ENCODE measurements around the gene SHPK.
"Not testable (repeated sequence)": the region's sequence is repeated elsewhere in the genome, so short reads cannot be mapped to it uniquely, and the experiment has no call there.

Gene SHPK

GRCh38 chr17:3589784-3590183 is 46.3 kb downstream of the SHPK start:
- DNase-seq (ENCODE audit: low spot score), result no peak

DNA sequence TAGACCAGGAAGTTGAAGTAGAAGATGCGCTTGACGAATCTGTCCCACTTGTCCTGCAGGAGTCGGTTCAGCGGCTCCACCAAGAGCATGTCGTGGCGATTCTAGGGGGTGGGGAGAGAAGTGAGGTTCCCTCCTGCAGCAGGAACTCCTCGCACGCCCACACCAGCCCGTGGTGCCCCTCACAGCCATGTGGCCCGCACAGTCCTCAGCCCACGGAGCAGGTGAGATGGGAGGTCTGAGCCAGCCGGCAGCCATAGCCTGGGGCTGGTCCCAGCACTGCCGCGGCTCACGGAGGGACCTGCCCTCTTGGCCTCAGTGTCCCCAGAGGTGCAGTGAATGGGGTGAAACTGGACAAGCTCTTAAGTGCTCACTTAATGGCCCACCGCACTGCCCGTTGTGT is 50.2 kb downstream of the SHPK start:
- DNase-seq (ENCODE audit: low spot score), result no peak

DNA sequence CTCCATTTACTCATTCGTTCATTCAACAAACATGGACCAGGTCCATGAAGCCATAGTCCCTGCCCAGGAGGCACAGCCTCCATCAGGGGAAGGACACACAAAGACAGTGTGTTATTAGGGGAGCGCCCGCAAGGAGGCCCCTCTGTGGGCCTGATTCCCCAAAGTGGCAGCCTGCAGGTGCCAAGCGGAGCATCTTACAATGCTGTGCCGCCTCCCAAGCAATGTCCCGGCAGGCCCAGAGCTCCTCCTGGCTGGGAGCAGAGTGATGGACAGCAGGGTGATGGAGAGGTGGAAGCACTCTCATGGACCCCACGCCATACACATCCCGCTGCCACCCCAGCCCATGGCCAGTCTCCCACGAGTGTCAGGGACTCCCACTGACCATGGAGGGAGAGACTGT is 52.6 kb downstream of the SHPK start:
- DNase-seq (ENCODE audit: low spot score), result no peak

- DNase-seq (ENCODE audit: low spot score), result no peak
These were observed 53.1 kb downstream of the SHPK start for GRCh38 chr17:3582915-3583314.

DNA sequence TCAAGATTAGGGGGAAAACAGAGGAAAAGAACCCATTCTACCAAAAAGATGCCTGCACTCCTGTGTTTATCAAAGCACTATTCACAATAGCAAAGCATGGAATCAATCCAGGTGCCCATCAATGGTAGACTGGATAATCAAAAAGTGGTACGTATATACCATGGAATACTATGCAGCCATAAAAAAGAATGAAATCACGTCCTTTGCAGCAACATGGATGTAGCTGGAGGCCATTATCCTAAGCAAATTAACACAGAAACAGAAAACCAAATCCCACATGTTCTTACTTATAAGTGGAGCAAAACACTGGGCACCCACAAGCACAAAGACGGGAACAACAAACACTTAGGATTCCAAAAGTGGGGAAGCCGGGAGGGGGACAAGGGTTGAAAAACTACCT is 57.4 kb downstream of the SHPK start:
- DNase-seq (ENCODE audit: low spot score), result not testable (repeated sequence)

GRCh38 chr17:3576970-3577369 is 59.1 kb downstream of the SHPK start:
- DNase-seq (ENCODE audit: low spot score), result no peak

DNA sequence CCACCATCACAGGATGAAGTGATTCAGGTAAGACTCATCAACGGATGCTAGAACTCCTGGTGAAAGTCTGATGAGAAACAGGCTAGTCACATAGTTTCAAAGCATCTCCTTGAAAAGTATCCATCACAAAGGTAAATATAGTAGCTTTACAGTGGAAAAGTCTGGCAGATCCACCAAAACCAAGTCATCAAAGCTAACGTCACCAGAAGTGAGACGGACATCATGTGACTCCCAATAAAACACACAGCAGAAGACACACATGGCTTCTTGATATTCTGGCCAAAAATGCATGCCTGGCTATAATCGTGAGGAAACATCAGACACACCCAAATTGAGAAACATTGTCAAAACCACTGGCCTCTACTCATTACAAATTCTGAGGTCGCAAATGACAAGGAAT is 60.5 kb downstream of the SHPK start:
- DNase-seq (ENCODE audit: low spot score), result no peak

DNA sequence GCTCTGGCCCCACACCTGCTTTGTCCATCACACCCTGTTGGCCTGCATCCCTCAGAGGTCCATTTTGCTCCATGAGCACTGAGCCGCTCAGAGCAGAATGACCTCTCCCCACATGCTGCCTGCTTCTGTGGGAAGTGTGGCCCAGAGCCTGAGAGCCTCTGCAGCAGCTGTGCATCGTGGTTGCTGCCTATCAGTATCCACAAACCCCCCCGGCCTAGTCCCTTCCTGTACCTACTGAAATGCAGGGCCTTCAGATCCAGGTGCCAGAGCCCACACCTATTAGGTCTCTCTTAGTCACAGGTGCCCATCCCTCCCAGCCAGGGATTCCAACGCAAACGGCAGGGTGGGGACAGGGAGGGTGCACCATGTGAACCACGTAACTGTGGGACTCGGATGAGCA is 61.8 kb downstream of the SHPK start:
- no peak for DNase-seq (ENCODE audit: low spot score)

GRCh38 chr17:3573246-3574100 is 62.6 kb downstream of the SHPK start:
- DNase-seq (ENCODE audit: low spot score), result no peak

GRCh38 chr17:3572231-3572630 is 63.8 kb downstream of the SHPK start:
- no peak for DNase-seq (ENCODE audit: low spot score)

DNA sequence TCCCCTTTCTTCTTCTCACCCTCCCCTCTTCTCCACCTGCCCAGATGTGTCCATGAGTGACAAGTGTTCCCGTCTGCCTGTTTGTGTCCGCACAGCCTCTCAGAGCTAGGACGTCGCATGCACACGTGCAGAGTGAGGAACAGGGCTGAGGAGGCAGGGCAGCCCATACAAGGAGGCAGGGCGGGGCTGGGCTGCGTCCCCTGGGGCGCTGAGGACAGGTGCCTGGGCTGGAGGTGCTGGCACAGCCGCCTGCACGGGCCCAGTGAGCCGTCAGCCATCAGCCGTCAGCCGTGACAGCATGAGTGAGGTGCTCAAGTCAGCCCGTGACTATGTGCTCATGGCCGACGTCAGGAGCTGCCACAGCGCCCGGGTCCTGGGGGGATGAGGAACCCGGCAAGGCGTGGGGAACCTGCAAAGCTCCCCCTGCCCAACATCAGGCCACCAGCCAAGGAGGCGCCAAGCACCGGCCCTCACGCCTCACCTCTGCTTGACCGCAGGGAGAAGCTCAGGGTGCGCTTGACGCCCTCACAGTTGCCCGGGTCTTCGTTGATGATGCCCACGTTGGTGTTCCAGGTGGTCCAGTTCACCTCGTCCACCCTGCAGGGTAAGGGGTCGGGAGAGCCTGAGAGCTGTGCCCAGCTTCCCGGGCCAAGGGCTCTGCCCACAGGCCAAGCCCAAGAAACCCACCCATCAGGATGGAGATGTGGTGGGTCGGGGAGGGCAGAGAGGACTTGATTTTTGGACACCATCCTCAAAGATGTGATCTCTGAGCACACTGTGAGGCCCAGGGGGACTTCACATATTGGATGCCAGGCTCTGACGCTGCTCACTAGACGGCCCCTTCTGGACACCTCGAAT is 64.8 kb downstream of the SHPK start:
- no peak for DNase-seq (ENCODE audit: low spot score)

DNA sequence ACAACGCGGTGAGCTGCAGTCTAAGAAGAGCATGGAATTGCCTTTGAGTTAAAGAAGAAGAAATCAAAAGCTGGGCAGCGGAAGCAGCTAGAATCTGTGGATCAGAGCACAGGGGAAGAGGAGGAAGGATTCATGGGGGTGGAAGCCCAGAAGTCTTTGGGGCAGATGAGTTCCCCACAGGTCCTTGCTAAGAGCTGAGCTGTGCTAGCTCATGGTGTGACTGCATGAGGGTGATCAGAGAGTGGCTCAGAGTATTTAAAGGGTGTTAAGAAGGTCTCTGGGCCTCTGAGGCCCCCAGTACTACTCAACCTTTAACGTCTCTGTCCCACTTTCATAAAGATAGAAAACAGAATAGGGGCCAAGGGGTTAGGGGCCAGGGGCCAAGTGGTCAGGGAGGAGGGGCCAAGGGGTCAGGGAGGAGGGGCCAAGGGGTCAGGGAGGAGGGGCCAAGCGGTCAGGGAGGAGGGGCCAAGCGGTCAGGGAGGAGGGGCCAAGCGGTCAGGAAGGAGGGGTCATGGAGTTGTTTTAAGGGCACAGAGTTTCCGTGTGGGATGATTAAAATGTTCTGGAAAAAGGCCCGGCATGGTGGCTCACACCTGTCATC is 66.4 kb downstream of the SHPK start:
- DNase-seq (ENCODE audit: low spot score), result no peak

- no peak for DNase-seq (ENCODE audit: low spot score)
These were observed 69.5 kb downstream of the SHPK start for GRCh38 chr17:3566551-3566950.

DNA sequence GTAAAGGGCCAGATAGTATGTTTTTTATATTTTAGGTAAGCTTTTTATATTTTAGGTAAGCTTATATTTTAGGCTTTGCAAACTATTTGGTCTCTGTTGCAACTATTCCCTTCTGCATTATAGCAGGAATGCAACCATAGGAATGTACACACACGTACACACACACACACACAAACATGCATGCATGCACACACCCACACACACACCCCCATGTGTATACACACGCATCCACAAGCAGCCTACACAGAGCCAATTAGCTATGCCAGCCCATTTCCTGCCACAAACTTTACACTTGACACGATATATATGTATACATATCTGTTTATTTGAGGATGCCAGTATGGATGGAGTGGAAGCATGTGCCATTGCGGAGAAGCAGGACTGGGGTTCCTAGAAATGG is 70.9 kb downstream of the SHPK start:
- no peak for DNase-seq (ENCODE audit: low spot score)

GRCh38 chr17:3564241-3564640 is 71.8 kb downstream of the SHPK start:
- DNase-seq (ENCODE audit: low spot score), result not testable (repeated sequence)

DNA sequence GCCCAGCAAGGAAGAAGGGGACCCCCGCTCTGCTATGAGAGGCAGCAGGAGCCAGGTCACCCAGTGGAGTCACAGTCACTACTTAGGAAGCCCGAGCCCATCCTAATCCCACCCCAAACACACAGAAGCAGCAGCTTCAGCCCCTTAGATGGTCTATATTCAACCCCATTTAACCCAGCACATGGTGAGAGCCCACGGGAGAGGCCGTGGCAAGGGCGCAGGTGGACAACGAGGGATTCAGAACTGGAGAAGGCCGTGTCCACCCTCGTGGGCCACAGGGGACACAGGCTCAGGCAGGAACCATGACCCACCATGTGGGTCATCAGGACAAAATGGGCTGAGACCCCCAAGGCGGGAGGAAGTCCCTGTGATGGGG is 76.8 kb downstream of the SHPK start:
- no peak for DNase-seq (ENCODE audit: low spot score)

- DNase-seq (ENCODE audit: low spot score), result no peak
These were observed 77.3 kb downstream of the SHPK start for GRCh38 chr17:3558603-3559269.

Measured in COLO829 (cell line).